ENCODE results near the gene OLFML2A. TPM values are rescaled to one million over a fixed set of nuclear protein-coding genes. Genes with fewer than 3 reads are reported as not detected.
A peak's percentile ranks its signal among the peaks of the same experiment; 100 is the strongest.

OLFML2A gene
- total and polyA plus RNA-seq, 2 of the 13 experiments (the other 11 are each of a cell fraction or from before 2014, with no cell fraction given) = 0.01 to 0.02 TPM

- TF ChIP-seq, protein P1, sequence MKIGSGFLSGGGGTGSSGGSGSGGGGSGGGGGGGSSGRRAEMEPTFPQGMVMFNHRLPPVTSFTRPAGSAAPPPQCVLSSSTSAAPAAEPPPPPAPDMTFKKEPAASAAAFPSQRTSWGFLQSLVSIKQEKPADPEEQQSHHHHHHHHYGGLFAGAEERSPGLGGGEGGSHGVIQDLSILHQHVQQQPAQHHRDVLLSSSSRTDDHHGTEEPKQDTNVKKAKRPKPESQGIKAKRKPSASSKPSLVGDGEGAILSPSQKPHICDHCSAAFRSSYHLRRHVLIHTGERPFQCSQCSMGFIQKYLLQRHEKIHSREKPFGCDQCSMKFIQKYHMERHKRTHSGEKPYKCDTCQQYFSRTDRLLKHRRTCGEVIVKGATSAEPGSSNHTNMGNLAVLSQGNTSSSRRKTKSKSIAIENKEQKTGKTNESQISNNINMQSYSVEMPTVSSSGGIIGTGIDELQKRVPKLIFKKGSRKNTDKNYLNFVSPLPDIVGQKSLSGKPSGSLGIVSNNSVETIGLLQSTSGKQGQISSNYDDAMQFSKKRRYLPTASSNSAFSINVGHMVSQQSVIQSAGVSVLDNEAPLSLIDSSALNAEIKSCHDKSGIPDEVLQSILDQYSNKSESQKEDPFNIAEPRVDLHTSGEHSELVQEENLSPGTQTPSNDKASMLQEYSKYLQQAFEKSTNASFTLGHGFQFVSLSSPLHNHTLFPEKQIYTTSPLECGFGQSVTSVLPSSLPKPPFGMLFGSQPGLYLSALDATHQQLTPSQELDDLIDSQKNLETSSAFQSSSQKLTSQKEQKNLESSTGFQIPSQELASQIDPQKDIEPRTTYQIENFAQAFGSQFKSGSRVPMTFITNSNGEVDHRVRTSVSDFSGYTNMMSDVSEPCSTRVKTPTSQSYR (CRISPR knock-in tag; IDR thresholded peaks at IDR 0.05; ENCODE audit: borderline replicate concordance) = 0 out of 2 replicates have a peak, but pooled peaks have one; percentile 1
- TF ChIP-seq MIER3 (CRISPR knock-in tag; IDR thresholded peaks at IDR 0.05; ENCODE audit: borderline replicate concordance) (no peak), GMEB1 (CRISPR knock-in tag; IDR thresholded peaks at IDR 0.05; ENCODE audit: borderline replicate concordance) (no peak), NFIC (IDR thresholded peaks at IDR 0.05; ENCODE audit: low read length) (0 out of 2 replicates have a peak, but pooled peaks have one; percentile 4), ZNF605 (CRISPR knock-in tag; IDR thresholded peaks at IDR 0.05) (no peak), HNRNPK (IDR thresholded peaks at IDR 0.05; ENCODE audit: low read depth, low read length, poor library complexity, severe bottlenecking) (no peak), HDAC1 (CRISPR knock-in tag; IDR thresholded peaks at IDR 0.05) (0 out of 2 replicates have a peak, but pooled peaks have one; percentile 68), ZNF275 (CRISPR knock-in tag; IDR thresholded peaks at IDR 0.05; ENCODE audit: borderline replicate concordance) (0 out of 2 replicates have a peak, but pooled peaks have one; percentile 12), ZNF687 (CRISPR knock-in tag; IDR thresholded peaks at IDR 0.05) (peak; percentile 52; the same call in 1 of the 2 replicates), LCORL (IDR thresholded peaks at IDR 0.05) (no peak), LCORL (CRISPR knock-in tag; IDR thresholded peaks at IDR 0.05) (0 out of 2 replicates have a peak, but pooled peaks have one; percentile 37), IRF9 (CRISPR knock-in tag; IDR thresholded peaks at IDR 0.05; ENCODE audit: borderline replicate concordance) (0 out of 2 replicates have a peak, but pooled peaks have one; percentile 28), ZBTB1 (CRISPR knock-in tag; IDR thresholded peaks at IDR 0.05; ENCODE audit: borderline replicate concordance) (no peak), RAD21 (CRISPR knock-in tag; IDR thresholded peaks at IDR 0.05) (peak; percentile 92)
- TF ChIP-seq, protein P2, sequence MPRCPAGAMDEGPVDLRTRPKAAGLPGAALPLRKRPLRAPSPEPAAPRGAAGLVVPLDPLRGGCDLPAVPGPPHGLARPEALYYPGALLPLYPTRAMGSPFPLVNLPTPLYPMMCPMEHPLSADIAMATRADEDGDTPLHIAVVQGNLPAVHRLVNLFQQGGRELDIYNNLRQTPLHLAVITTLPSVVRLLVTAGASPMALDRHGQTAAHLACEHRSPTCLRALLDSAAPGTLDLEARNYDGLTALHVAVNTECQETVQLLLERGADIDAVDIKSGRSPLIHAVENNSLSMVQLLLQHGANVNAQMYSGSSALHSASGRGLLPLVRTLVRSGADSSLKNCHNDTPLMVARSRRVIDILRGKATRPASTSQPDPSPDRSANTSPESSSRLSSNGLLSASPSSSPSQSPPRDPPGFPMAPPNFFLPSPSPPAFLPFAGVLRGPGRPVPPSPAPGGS (CRISPR knock-in tag; IDR thresholded peaks at IDR 0.05) = no peak
These were observed 4.9 kb upstream of the OLFML2A start (continued) for GRCh38 chr9:124771867-124772679.

Measured in HepG2 (cell line).